ENCODE measurements around the gene SLC25A29.
"Not testable (repeated sequence)": the region's sequence is repeated elsewhere in the genome, so short reads cannot be mapped to it uniquely, and the experiment has no call there.

The SLC25A29 gene

GRCh38 chr14:100325231-100325632, 19.0 kb upstream of the SLC25A29 start:
- FAIRE-seq (no peak), DNase-seq (ENCODE audit: insufficient read length, low spot score) (no peak)
- TF ChIP-seq POLR2A (IDR thresholded peaks at IDR 0.05; ENCODE audit: low read depth, low read length) = no peak

- TF ChIP-seq POLR2A (IDR thresholded peaks at IDR 0.05; ENCODE audit: low read depth, low read length) = no peak
- FAIRE-seq (no peak), DNase-seq (ENCODE audit: insufficient read length, low spot score) (no peak)
Observed at GRCh38 chr14:100323942-100324307, 17.7 kb upstream of the SLC25A29 start.

GRCh38 chr14:100323121-100323941, 17.1 kb upstream of the SLC25A29 start, which contains the start of gene SLC25A47:
Gene SLC25A47, plus strand, starts transcription at chr14:100323339. Its CDS starts 76 bp downstream, at chr14:100323415.
- no peak for DNase-seq (ENCODE audit: insufficient read length, low spot score)
- no peak for FAIRE-seq
- no peak for TF ChIP-seq POLR2A (IDR thresholded peaks at IDR 0.05; ENCODE audit: low read depth, low read length)

GRCh38 chr14:100322138-100322957, 16.1 kb upstream of the SLC25A29 start:
- DNase-seq (ENCODE audit: insufficient read length, low spot score) (no peak), FAIRE-seq (no peak)
- TF ChIP-seq POLR2A (IDR thresholded peaks at IDR 0.05; ENCODE audit: low read depth, low read length) = no peak

- DNase-seq (ENCODE audit: insufficient read length, low spot score) = no peak
- no peak for FAIRE-seq
- TF ChIP-seq POLR2A (IDR thresholded peaks at IDR 0.05; ENCODE audit: low read depth, low read length) = no peak
Observed at GRCh38 chr14:100321473-100322137, 15.4 kb upstream of the SLC25A29 start.

GRCh38 chr14:100320157-100320856, 14.1 kb upstream of the SLC25A29 start:
- no peak for FAIRE-seq
- no peak for DNase-seq (ENCODE audit: insufficient read length, low spot score)

GRCh38 chr14:100317912-100318808, 11.9 kb upstream of the SLC25A29 start:
- DNase-seq (ENCODE audit: insufficient read length, low spot score) (no peak), FAIRE-seq (no peak)
- TF ChIP-seq POLR2A (IDR thresholded peaks at IDR 0.05; ENCODE audit: low read depth, low read length) = no peak

More at GRCh38 chr14:100320157-100320856, 14.1 kb upstream of the SLC25A29 start:
- no peak for TF ChIP-seq POLR2A (IDR thresholded peaks at IDR 0.05; ENCODE audit: low read depth, low read length)

GRCh38 chr14:100317389-100317788, 11.1 kb upstream of the SLC25A29 start:
- DNase-seq (ENCODE audit: insufficient read length, low spot score) (no peak), FAIRE-seq (no peak)
- TF ChIP-seq POLR2A (IDR thresholded peaks at IDR 0.05; ENCODE audit: low read depth, low read length) = no peak

- DNase-seq (ENCODE audit: insufficient read length, low spot score) = no peak
- no peak for FAIRE-seq
- TF ChIP-seq POLR2A (IDR thresholded peaks at IDR 0.05; ENCODE audit: low read depth, low read length) = no peak
Observed at GRCh38 chr14:100314724-100315123, 8.5 kb upstream of the SLC25A29 start.

- no peak for FAIRE-seq
- TF ChIP-seq POLR2A (IDR thresholded peaks at IDR 0.05; ENCODE audit: low read depth, low read length) = no peak
- no peak for DNase-seq (ENCODE audit: insufficient read length, low spot score)
Observed at GRCh38 chr14:100313464-100314230, 7.4 kb upstream of the SLC25A29 start.

GRCh38 chr14:100312877-100313400, 6.7 kb upstream of the SLC25A29 start:
- FAIRE-seq = no peak
- no peak for TF ChIP-seq POLR2A (IDR thresholded peaks at IDR 0.05; ENCODE audit: low read depth, low read length)
- DNase-seq (ENCODE audit: insufficient read length, low spot score) = no peak

GRCh38 chr14:100312110-100312876, 6.0 kb upstream of the SLC25A29 start:
- not testable (repeated sequence) for FAIRE-seq; DNase-seq (ENCODE audit: insufficient read length, low spot score)

Data from H54 (cell line).